D721Med (cell line): ENCODE results near the gene KRT80.

Experiments used
- DNase-seq: peaks from one replicate; pipeline ENCODE4 v3.0.0; 2011; ENCODE audit warnings: low spot score; ENCODE audit not compliant: insufficient read length
- FAIRE-seq: peaks from 2 replicates; lab custom pipeline; 2011; peaks lifted over from hg19 to GRCh38; lab: Jason Lieb, UNC
- CTCF ChIP-seq: IDR thresholded peaks from 2 replicates; pipeline ENCODE4 v1.5.1; 2012; ENCODE audit warnings: mild to moderate bottlenecking, control low read depth; ENCODE audit not compliant: insufficient read depth; ENCODE audit errors: missing control alignments

KRT80 gene

DNA sequence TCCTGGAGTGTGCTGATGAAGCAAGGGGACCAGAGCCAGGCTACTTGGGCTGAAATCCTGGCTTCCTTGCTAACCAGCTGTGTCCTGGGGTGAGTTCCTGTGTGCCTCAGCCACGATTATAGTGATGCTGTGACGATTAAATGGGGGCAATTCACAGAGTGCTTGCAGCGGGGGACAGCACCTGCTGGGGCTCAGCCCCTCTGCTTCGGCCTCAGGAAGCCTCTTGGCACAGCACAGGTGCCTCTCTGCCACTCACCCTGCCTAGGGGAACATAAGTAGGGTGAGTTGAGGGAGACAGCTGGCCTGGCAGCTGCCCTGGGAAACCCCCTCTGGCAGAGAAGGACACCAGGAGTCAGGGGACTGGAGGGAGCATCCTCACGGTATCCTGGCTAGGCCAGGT, 9.4 kb downstream of the KRT80 start:
- FAIRE-seq (no peak), DNase-seq (no peak)
- TF ChIP-seq CTCF, result no peak

DNA sequence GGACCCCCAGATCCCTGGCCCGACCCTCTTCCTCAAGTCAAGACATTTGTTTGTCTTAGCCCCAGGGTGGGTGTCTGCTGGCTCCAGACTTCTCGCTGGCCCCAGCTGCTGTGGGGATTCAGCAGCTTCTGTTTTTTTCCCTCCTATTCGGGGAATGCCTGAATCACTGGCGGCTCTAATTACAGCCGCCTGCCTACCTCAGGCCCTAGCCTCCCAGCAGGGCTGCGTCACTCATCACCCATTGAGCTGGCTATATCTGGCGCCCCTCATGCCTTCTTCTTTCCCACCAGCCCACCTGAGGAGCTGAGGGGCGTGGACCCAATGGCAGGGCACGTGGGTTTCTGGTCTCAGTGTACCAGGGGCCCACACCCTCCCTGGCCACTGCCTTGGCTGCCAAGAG, 10.1 kb downstream of the KRT80 start:
- TF ChIP-seq CTCF, result no peak
- DNase-seq (no peak), FAIRE-seq (no peak)

DNA sequence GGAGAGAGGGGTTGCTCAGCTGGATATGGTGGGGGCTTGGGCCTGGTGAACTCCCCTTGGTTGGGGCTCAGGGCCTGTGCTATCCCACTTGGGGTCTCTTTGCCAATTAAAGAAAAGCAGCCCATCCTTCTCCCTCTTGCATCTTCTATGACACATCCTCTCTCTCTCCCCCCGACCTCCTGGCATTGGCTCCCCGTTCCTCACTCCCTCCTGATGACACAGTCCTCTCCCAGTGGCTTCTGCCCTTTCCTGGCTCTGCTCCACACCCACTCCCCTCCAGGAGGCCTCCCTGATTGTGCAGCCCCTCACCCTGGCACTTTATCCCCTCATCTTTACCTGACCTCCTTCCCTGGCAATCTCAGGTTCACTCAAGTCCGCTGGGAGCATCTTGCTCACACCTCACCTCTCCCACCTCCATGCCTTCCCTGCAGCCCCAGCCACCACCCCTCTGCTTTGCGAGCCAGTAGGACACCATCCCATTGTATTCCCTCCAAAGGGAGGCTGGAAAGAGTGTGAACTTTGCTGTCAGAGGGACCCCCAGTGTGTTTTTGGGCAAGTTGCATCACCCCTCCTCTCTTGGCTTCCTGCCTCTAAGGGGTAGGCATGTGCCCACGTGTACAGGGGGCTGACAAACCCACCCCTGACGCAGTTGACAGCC, 10.7 kb downstream of the KRT80 start:
- no peak for TF ChIP-seq CTCF
- FAIRE-seq (no peak), DNase-seq (no peak)

GRCh38 chr12:52179396-52179973, 12.3 kb downstream of the KRT80 start:
- DNase-seq, result no peak
- no peak for TF ChIP-seq CTCF
- FAIRE-seq, result no peak

GRCh38 chr12:52178984-52179383, 12.8 kb downstream of the KRT80 start:
- FAIRE-seq (no peak), DNase-seq (no peak)
- TF ChIP-seq CTCF, result no peak

- no peak for TF ChIP-seq CTCF
- DNase-seq, result no peak
- no peak for FAIRE-seq
These were observed 13.4 kb downstream of the KRT80 start for GRCh38 chr12:52178443-52178842.
